ENCODE measurements around the gene TSPAN17. TPM values are rescaled to one million over a fixed set of nuclear protein-coding genes. Genes with fewer than 3 reads are reported as not detected.

The TSPAN17 gene
- total RNA-seq, 2 donors from 2014 or later = 30.5 to 36.1 TPM

DNA sequence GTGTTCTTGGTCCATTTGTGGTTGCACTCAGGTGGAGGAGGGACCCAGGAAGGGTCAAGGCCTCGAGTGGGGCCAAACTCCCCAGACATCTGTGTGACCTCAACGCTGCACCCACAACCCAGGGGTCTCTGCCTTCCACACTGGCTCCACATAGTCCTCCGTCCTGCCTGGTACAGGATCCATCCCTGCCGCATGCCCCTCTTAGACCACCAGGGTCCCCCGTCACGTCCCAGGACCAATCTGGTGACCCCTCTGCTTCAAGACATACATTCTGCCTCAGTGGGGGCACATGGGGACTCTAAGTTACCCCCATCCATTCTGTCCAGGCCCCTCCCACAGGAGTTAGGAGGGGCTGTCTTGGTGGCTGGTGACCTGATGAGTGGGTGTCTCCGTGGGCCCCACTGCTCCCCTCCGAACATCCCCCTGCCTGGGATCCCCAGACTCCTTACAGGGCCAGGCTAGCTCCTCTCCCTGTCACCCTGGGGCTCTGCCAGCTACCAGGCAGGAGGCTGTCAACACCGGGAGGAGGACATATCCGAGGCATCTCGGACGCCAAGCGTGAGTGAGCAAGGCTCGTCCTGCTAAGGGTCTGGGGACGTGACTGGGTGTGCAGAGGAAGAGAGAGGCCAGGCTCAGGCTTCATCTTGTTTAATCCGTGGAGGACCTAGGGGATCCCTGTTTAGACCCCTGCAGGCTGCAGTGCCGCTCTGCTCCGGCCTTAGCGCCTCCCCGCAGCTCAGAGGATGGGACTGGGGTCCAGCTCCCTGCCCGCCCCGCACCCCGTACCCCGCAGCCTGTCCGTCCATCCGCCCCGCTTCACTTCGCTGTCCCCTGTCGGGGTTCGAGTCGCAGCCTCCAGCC, 32.3 kb downstream of the TSPAN17 start:
- Histone ChIP-seq H3K36me3 (no peaks in the 10 kb centered on the region), H3K9ac (ENCODE audit: low read depth in 2 of 2, low read length in 2 of 2) (no peak overlapping the region), H3K27me3 (peaks cover 11% of the 10 kb centered on the region), H3K27ac (no peak overlapping the region), H3K9me3 (no peaks in the 10 kb centered on the region), H3K4me3 (no peak overlapping the region), H3K4me1 (no peaks in the 10 kb centered on the region)
- TF ChIP-seq, protein P1, sequence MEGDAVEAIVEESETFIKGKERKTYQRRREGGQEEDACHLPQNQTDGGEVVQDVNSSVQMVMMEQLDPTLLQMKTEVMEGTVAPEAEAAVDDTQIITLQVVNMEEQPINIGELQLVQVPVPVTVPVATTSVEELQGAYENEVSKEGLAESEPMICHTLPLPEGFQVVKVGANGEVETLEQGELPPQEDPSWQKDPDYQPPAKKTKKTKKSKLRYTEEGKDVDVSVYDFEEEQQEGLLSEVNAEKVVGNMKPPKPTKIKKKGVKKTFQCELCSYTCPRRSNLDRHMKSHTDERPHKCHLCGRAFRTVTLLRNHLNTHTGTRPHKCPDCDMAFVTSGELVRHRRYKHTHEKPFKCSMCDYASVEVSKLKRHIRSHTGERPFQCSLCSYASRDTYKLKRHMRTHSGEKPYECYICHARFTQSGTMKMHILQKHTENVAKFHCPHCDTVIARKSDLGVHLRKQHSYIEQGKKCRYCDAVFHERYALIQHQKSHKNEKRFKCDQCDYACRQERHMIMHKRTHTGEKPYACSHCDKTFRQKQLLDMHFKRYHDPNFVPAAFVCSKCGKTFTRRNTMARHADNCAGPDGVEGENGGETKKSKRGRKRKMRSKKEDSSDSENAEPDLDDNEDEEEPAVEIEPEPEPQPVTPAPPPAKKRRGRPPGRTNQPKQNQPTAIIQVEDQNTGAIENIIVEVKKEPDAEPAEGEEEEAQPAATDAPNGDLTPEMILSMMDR (IDR thresholded peaks at IDR 0.05) = no peak
- intact Hi-C loops (cut with DNase I) = no loop called here
- no peak for DNase-seq

DNA sequence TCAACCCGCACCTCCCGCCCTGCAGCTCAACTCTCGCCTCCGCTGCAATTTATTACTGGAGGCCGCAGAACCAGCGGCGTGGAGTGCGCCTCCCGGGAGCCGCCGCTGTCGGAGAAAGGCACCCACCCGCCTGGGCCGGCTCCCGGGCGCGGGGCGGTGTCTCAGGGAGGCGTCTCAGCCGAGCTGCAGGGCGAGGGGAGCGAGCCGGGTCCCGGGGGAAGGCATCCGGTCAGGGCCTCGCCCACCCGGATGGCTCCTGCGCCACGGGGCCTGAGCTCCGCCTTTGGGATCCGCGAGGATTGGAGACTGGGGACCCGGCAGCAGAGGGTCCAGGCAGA, 32.9 kb downstream of the TSPAN17 start:
- H3K27me3 ChIP-seq = peaks cover 11% of the 10 kb centered on the region
- no peak for DNase-seq

DNA sequence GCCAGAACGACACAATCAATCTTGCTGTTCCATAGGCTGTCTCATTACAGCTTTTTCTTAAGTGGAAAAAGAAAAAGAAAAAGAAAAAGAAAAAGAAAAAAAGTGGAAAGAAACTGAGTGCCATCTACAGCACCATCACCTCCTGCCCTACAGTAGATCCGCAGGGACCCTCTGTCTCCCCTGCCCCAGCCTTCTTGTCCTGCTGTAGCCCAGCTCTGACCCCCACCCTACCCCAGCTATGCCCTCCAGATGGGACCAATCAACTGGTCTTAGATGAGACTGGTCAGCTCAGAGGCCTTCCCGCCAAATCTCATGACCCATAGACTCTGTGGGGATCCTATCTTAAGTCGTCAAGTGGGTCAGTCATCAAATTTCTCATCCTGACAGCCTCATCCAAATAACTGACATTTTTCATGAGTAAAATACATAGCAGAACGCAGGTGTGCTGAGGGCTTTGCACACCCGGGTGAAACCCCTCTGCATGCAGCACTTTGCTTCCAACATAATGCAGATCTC, 34.8 kb downstream of the TSPAN17 start:
- no peaks in the 10 kb centered on the region for H3K4me1 ChIP-seq
- intact Hi-C loops (cut with DNase I) = no loop called here
- TF ChIP-seq, protein P1 (IDR thresholded peaks at IDR 0.05) = no peak
- H3K27me3 ChIP-seq = peaks cover 11% of the 10 kb centered on the region
- H3K9me3 ChIP-seq = no peaks in the 10 kb centered on the region
- H3K4me3 ChIP-seq = no peak overlapping the region
- DNase-seq = no peak
- no peaks in the 10 kb centered on the region for H3K36me3 ChIP-seq
- H3K9ac ChIP-seq (ENCODE audit: low read depth in 2 of 2, low read length in 2 of 2) = no peak overlapping the region
- H3K27ac ChIP-seq = no peak overlapping the region

More for the DNA sequence above, 32.9 kb downstream of the TSPAN17 start:
- Histone ChIP-seq H3K36me3 (no peaks in the 10 kb centered on the region), H3K4me3 (no peak overlapping the region), H3K27ac (no peak overlapping the region), H3K4me1 (no peaks in the 10 kb centered on the region), H3K9me3 (no peaks in the 10 kb centered on the region), H3K9ac (ENCODE audit: low read depth in 2 of 2, low read length in 2 of 2) (no peak overlapping the region)
- intact Hi-C loops (cut with DNase I) = no loop called here
- TF ChIP-seq, protein P1 (IDR thresholded peaks at IDR 0.05) = no peak

DNA sequence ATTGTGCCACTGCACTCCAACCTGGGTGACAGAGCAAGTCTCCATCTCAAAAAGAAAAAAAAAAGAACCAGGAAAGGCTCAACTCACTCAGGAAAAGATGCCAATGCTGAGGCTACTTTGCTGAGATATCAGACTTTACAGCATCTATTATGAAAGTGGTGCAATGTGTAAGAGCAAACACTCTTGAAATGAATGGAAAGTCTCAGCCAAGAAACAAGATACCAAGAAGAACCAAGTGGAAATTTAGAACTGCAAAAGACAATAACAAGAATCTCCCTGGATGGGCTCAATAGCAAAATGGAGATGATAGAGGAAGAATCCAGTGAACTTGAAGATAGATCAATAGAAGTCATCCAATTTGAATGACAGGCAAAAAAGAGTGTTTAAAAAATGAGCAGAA, 37.7 kb downstream of the TSPAN17 start:
- H3K4me1 ChIP-seq = no peaks in the 10 kb centered on the region
- H3K4me3 ChIP-seq = no peak overlapping the region
- H3K36me3 ChIP-seq = no peaks in the 10 kb centered on the region
- DNase-seq = no peak
- H3K27me3 ChIP-seq = peaks cover 7% of the 10 kb centered on the region
- TF ChIP-seq, protein P1 (IDR thresholded peaks at IDR 0.05) = no peak
- H3K27ac ChIP-seq = no peak overlapping the region
- no peak overlapping the region for H3K9ac ChIP-seq (ENCODE audit: low read depth in 2 of 2, low read length in 2 of 2)
- intact Hi-C loops (cut with DNase I) = no loop called here
- no peaks in the 10 kb centered on the region for H3K9me3 ChIP-seq

DNA sequence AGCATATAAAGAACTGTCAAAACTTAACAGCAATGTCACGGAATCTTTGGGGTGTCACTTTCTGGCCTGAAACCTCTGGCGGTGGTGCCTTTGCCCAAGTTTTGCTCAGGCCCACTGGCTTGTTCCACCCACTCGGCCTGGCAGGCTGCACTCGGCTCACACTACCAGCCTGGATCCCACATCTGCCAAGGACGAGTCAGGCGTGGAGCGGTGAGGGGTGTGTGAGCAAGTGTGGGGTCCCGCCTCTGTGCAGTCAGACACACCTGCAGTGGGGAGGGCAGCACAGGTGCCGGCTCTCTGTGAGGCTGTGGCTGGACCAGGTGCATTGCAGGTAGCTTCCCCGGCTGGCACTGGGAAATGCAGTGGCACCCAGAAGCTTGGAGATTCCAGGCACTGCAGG, 40.0 kb downstream of the TSPAN17 start:
- H3K27me3 ChIP-seq = no peaks in the 10 kb centered on the region
- no peaks in the 10 kb centered on the region for H3K9me3 ChIP-seq
- TF ChIP-seq, protein P1 (IDR thresholded peaks at IDR 0.05) = no peak
- no peak overlapping the region for H3K4me3 ChIP-seq
- no peaks in the 10 kb centered on the region for H3K4me1 ChIP-seq
- H3K36me3 ChIP-seq = no peaks in the 10 kb centered on the region
- no peak for DNase-seq
- H3K9ac ChIP-seq (ENCODE audit: low read depth in 2 of 2, low read length in 2 of 2) = no peak overlapping the region
- intact Hi-C loops (cut with DNase I) = no loop called here
- H3K27ac ChIP-seq = no peak overlapping the region

Measured in colonic mucosa (tissue), 4 donors.